CD14-positive monocyte (primary cell): ENCODE data around the gene CDKAL1. TPM values are rescaled to one million over a fixed set of nuclear protein-coding genes. Genes with fewer than 3 reads are reported as not detected.

Experiments
- DNase-seq, 3 donors: peaks; one replicate each; pipeline ENCODE4 v3.0.0-alpha.2; 2011 to 2022
- H2AFZ ChIP-seq: 2 replicates; pipeline ENCODE4 v1.6.0; 2012; ENCODE audit warnings: mild to moderate bottlenecking, low read depth, low read length, inconsistent platforms; ENCODE audit not compliant: insufficient read depth, poor library complexity, severe bottlenecking
- H3K27ac ChIP-seq, 2 donors: 1 replicate in 1 of 2; 2 replicates in 1 of 2; pipeline ENCODE4 v1.5.1; 2012 to 2013; ENCODE audit warnings: low read length in 2 of 2, control low read depth in 1 of 2, inconsistent platforms in 1 of 2, low read depth in 1 of 2, mild to moderate bottlenecking in 1 of 2
- H3K27me3 ChIP-seq, 2 donors: one replicate each; pipeline versions ENCODE4 v1.6.0 to v1.6.1; 2011 to 2013; ENCODE audit warnings: low read length in 2 of 2; ENCODE audit not compliant: control insufficient read depth in 2 of 2, insufficient read depth in 2 of 2
- H3K36me3 ChIP-seq, 2 donors: replicated peaks in 1 of 2; 1 replicate in 1 of 2; 2 replicates in 1 of 2; pipeline versions ENCODE4 v1.5.1 to v1.6.1; 2012 to 2013; ENCODE audit warnings: low read length in 2 of 2, control low read depth in 1 of 2, inconsistent platforms in 1 of 2, mild to moderate bottlenecking in 1 of 2; ENCODE audit not compliant: insufficient read depth in 2 of 2, control insufficient read depth in 1 of 2
- H3K4me1 ChIP-seq, 2 donors: 1 replicate in 1 of 2; 2 replicates in 1 of 2; pipeline versions ENCODE4 v1.5.1 to v1.6.1; 2012 to 2013; ENCODE audit warnings: low read length in 2 of 2, control low read depth in 1 of 2, inconsistent platforms in 1 of 2, mild to moderate bottlenecking in 1 of 2, moderate library complexity in 1 of 2; ENCODE audit not compliant: insufficient read depth in 2 of 2, control insufficient read depth in 1 of 2
- H3K4me2 ChIP-seq: replicated peaks from 2 replicates; pipeline ENCODE3; 2012; ENCODE audit warnings: low read length, moderate library complexity, mild to moderate bottlenecking; ENCODE audit not compliant: poor library complexity, severe bottlenecking; ENCODE audit errors: extremely low read depth
- H3K4me3 ChIP-seq, 3 experiments: fragments of 200-600 bp in 1 of 3; sonication (generic) in 1 of 3; replicated peaks in 1 of 3; 1 replicate in 2 of 3; 2 replicates in 1 of 3; pipeline ENCODE4 v1.5.1; 2011 to 2013; ENCODE audit warnings: low read length in 3 of 3, mild to moderate bottlenecking in 3 of 3, control low read depth in 2 of 3, low read depth in 2 of 3, inconsistent platforms in 1 of 3, moderate library complexity in 1 of 3
- H3K79me2 ChIP-seq: 2 replicates; pipeline ENCODE4 v1.6.0; 2012; ENCODE audit warnings: mild to moderate bottlenecking, control low read depth, inconsistent platforms, low read length, moderate library complexity; ENCODE audit not compliant: insufficient read depth
- H3K9ac ChIP-seq: 2 replicates; pipeline ENCODE4 v1.6.0; 2017; ENCODE audit warnings: low read length, mild to moderate bottlenecking; ENCODE audit not compliant: insufficient read depth, poor library complexity, severe bottlenecking
- H3K9me3 ChIP-seq, 2 donors: replicated peaks in 1 of 2; 1 replicate in 1 of 2; 2 replicates in 1 of 2; pipeline versions ENCODE4 v1.5.1 to v1.6.1; 2012 to 2013; ENCODE audit warnings: low read length in 2 of 2, control low read depth in 1 of 2; ENCODE audit not compliant: control insufficient read depth in 1 of 2, insufficient read depth in 1 of 2
- H4K20me1 ChIP-seq: 2 replicates; pipeline ENCODE4 v1.6.0; 2012; ENCODE audit warnings: mild to moderate bottlenecking, low read length, control low read depth, moderate library complexity; ENCODE audit not compliant: insufficient read depth
- H3K27ac Mint-ChIP-seq, 7 donors: one replicate each; pipeline ENCODE4 v1.8.0; 2020; ENCODE audit warnings: mild to moderate bottlenecking in 7 of 7, mixed read lengths in 7 of 7, moderate library complexity in 6 of 7, inconsistent platforms in 2 of 7
- H3K27me3 Mint-ChIP-seq, 3 donors: one replicate each; pipeline ENCODE4 v1.8.0; 2021 to 2022; ENCODE audit warnings: low read depth in 3 of 3, mild to moderate bottlenecking in 3 of 3, mixed read lengths in 3 of 3, moderate library complexity in 3 of 3, inconsistent platforms in 1 of 3
- H3K36me3 Mint-ChIP-seq, 2 donors: one replicate each; pipeline ENCODE4 v1.8.0; 2020; ENCODE audit warnings: mixed read lengths in 2 of 2, inconsistent platforms in 1 of 2, mild to moderate bottlenecking in 1 of 2
- H3K4me1 Mint-ChIP-seq: one replicate; pipeline ENCODE4 v1.8.0; 2020; ENCODE audit warnings: mild to moderate bottlenecking, mixed read lengths
- H3K4me3 Mint-ChIP-seq, 2 donors: one replicate each; pipeline ENCODE4 v1.8.0; 2020; ENCODE audit warnings: mild to moderate bottlenecking in 2 of 2, mixed read lengths in 2 of 2, moderate library complexity in 1 of 2
- H3K9me3 Mint-ChIP-seq, 7 donors: one replicate each; pipeline ENCODE4 v1.8.0; 2020 to 2022; ENCODE audit warnings: mixed read lengths in 7 of 7, mild to moderate bottlenecking in 6 of 7, moderate library complexity in 6 of 7, inconsistent platforms in 2 of 7
- CTCF ChIP-seq: fragments of 200-600 bp; IDR thresholded peaks from one replicate; pipeline ENCODE4 v1.8.0; 2022; ENCODE audit warnings: antibody characterized with exemption, mild to moderate bottlenecking
- WGBS: methylation state at CpG from one replicate; pipeline ENCODE4 v1.1.5; 2013; ENCODE audit warnings: missing lambda C conversion rate; ENCODE audit not compliant: insufficient coverage; 5-methylcytosine and 5-hydroxymethylcytosine counted together
- intact Hi-C, 2 donors: fragments of 100-400 bp; cut with micrococcal nuclease; formaldehyde crosslinking; loops; one replicate each; pipeline versions ENCODE4 v1.15.0 to v1.15.1; 2023
- polyA plus RNA-seq, 3 donors: library from polyadenylated mRNA; depleted of rRNA in 1 of 3; unstranded in 2 of 3; stranded (reverse) in 1 of 3; fragments of 300-500 nt in 2 of 3; fragments of >200 nt in 1 of 3; fragmentation: Illumina TruSeq in 2 of 3; gene quantifications; 1 replicate in 2 of 3; 2 replicates in 1 of 3; pipeline ENCODE4 v1.2.3, GENCODE V29; 2012 to 2021

CDKAL1 gene
- polyA plus RNA-seq, 3 donors = 3.2 to 12.4 (median 8.3) TPM

DNA sequence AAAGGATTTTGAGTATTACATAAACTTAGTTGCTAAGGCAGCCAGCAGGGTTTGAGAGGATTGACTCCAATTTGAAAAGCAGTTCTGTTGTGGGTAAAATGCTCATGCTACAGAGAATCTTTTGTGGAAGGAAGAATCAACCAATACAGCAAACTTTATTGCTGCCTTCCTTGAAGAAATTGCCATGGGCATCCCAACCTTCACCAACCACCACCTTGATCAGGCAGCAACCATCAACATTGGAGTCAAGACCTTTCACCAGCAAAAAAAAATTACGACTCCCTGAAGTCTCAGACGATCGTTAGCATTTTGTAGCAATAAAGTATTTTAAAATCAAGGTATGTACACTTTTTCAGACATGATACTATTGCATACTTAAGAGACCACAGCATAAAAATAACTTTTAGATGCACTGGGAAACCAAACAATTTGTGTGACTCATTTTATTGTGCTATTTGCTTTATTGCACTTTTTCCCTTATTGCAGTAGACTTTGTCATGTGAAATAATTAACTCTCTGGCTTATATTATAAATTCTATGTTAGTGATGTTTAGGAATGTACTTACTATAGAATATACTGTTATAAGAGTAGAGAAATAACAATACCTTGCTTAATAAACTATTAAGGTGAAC lies 390.8 kb downstream of the CDKAL1 start:
- Histone ChIP-seq H3K9ac (no peak overlapping the region), H4K20me1 (no peaks in the 10 kb centered on the region), H3K79me2 (no peaks in the 10 kb centered on the region), H3K27ac (no peak overlapping the region), H2AFZ (no peak overlapping the region), H3K36me3 (no peaks in the 10 kb centered on the region), H3K9me3 (no peaks in the 10 kb centered on the region), H3K4me3 (no peak overlapping the region), H3K4me2 (no peak overlapping the region), H3K27me3 (no peaks in the 10 kb centered on the region), H3K4me1 (no peaks in the 10 kb centered on the region)
- H3K9me3 Mint-ChIP-seq = peaks cover 0 to 3% (median 0%) of the 10 kb centered on the region in 7 donors
- no peaks in the 10 kb centered on the region for H3K4me1 Mint-ChIP-seq
- intact Hi-C loops = no loop called here
- H3K27me3 Mint-ChIP-seq = peaks cover 0 to 2% (median 0%) of the 10 kb centered on the region in 3 donors
- H3K4me3 Mint-ChIP-seq = no peak overlapping the region
- no peaks in the 10 kb centered on the region for H3K36me3 Mint-ChIP-seq
- DNase-seq = no peak
- no CpG with 5 or more reads among the region's 3 CpGs for WGBS
- no peak overlapping the region for H3K27ac Mint-ChIP-seq
- TF ChIP-seq CTCF = no peak

GRCh38 chr6:20927130-20927860 lies 393.0 kb downstream of the CDKAL1 start:
- Histone ChIP-seq H2AFZ (no peak overlapping the region), H3K79me2 (no peaks in the 10 kb centered on the region), H3K27ac (no peak overlapping the region), H3K9ac (no peak overlapping the region), H3K4me2 (no peak overlapping the region), H3K9me3 (no peaks in the 10 kb centered on the region), H4K20me1 (no peaks in the 10 kb centered on the region), H3K4me1 (no peaks in the 10 kb centered on the region), H3K36me3 (no peaks in the 10 kb centered on the region), H3K4me3 (no peak overlapping the region), H3K27me3 (no peaks in the 10 kb centered on the region)
- H3K9me3 Mint-ChIP-seq = peaks cover 0 to 3% (median 0%) of the 10 kb centered on the region in 7 donors
- DNase-seq = no peak
- WGBS = 67% methylated on average over 1 of the region's 8 CpGs
- H3K27ac Mint-ChIP-seq = no peak overlapping the region
- intact Hi-C loops = no loop called here
- H3K4me3 Mint-ChIP-seq = no peak overlapping the region
- no peaks in the 10 kb centered on the region for H3K4me1 Mint-ChIP-seq
- H3K36me3 Mint-ChIP-seq = no peaks in the 10 kb centered on the region
- H3K27me3 Mint-ChIP-seq = peaks cover 0 to 2% (median 0%) of the 10 kb centered on the region in 3 donors
- no peak for TF ChIP-seq CTCF
